Neuron (in vitro differentiated cells): ENCODE measurements around the gene KCNIP2.

ENCODE experiments used
- H2AFZ ChIP-seq: one replicate; pipeline ENCODE4 v1.6.1; 2013; ENCODE audit warnings: low read depth, mild to moderate bottlenecking, inconsistent platforms, low read length, moderate library complexity
- H3K27me3 ChIP-seq: one replicate; pipeline ENCODE4 v1.6.1; 2013; ENCODE audit warnings: low read length; ENCODE audit not compliant: insufficient read depth
- H3K36me3 ChIP-seq: one replicate; pipeline ENCODE4 v1.6.1; 2013; ENCODE audit warnings: low read length; ENCODE audit not compliant: insufficient read depth
- H3K4me1 ChIP-seq: one replicate; pipeline ENCODE4 v1.6.1; 2013; ENCODE audit warnings: low read length; ENCODE audit not compliant: insufficient read depth
- H3K4me3 ChIP-seq: 2 replicates; pipeline ENCODE4 v1.5.1; 2013; ENCODE audit warnings: mild to moderate bottlenecking, low read length, moderate library complexity
- H3K9me3 ChIP-seq: one replicate; pipeline ENCODE4 v1.6.1; 2013; ENCODE audit warnings: low read length

KCNIP2 gene

GRCh38 chr10:101843032-101844021 lies at the start of gene KCNIP2:
Gene KCNIP2, minus strand, starts transcription at chr10:101843800. Its CDS starts 232 bp downstream, at chr10:101843568.
- no peaks in the 10 kb centered on the region for H3K27me3 ChIP-seq
- no peak within 1 kb of the TSS for H3K4me3 ChIP-seq
- peaks cover 19% of the 10 kb centered on the region for H3K4me1 ChIP-seq
- H3K36me3 ChIP-seq, result peaks cover 5% of the 10 kb centered on the region
- no peaks in the 10 kb centered on the region for H3K9me3 ChIP-seq
- H2AFZ ChIP-seq, result no peak within 1 kb of the TSS

GRCh38 chr10:101892782-101893391 lies 49.3 kb upstream of the KCNIP2 start:
- Histone ChIP-seq H3K27me3 (no peaks in the 10 kb centered on the region), H2AFZ (no peak overlapping the region), H3K4me1 (peaks cover 9% of the 10 kb centered on the region), H3K36me3 (no peaks in the 10 kb centered on the region), H3K4me3 (no peak overlapping the region), H3K9me3 (no peaks in the 10 kb centered on the region)

GRCh38 chr10:101889256-101890210 lies 45.9 kb upstream of the KCNIP2 start:
- Histone ChIP-seq H3K4me1 (peaks cover 12% of the 10 kb centered on the region), H3K36me3 (no peaks in the 10 kb centered on the region), H3K27me3 (no peaks in the 10 kb centered on the region), H3K4me3 (no peak overlapping the region), H2AFZ (no peak overlapping the region), H3K9me3 (no peaks in the 10 kb centered on the region)

- H3K27me3 ChIP-seq, result no peaks in the 10 kb centered on the region
- H3K9me3 ChIP-seq, result no peaks in the 10 kb centered on the region
- no peaks in the 10 kb centered on the region for H3K36me3 ChIP-seq
- no peak overlapping the region for H2AFZ ChIP-seq
- no peak overlapping the region for H3K4me3 ChIP-seq
- H3K4me1 ChIP-seq, result peaks cover 12% of the 10 kb centered on the region
These were observed 44.8 kb upstream of the KCNIP2 start for GRCh38 chr10:101888251-101888949.

- H3K36me3 ChIP-seq, result no peaks in the 10 kb centered on the region
- no peak overlapping the region for H2AFZ ChIP-seq
- no peak overlapping the region for H3K4me3 ChIP-seq
These were observed 44.2 kb upstream of the KCNIP2 start for GRCh38 chr10:101887775-101888174.

GRCh38 chr10:101886521-101887312 lies 43.1 kb upstream of the KCNIP2 start:
- Histone ChIP-seq H2AFZ (no peak overlapping the region), H3K4me1 (peaks cover 12% of the 10 kb centered on the region), H3K9me3 (no peaks in the 10 kb centered on the region), H3K4me3 (no peak overlapping the region), H3K27me3 (no peaks in the 10 kb centered on the region), H3K36me3 (no peaks in the 10 kb centered on the region)

More at GRCh38 chr10:101887775-101888174, 44.2 kb upstream of the KCNIP2 start:
- Histone ChIP-seq H3K27me3 (no peaks in the 10 kb centered on the region), H3K4me1 (peaks cover 12% of the 10 kb centered on the region), H3K9me3 (no peaks in the 10 kb centered on the region)

GRCh38 chr10:101881036-101881774 lies 37.6 kb upstream of the KCNIP2 start:
- peaks cover 13% of the 10 kb centered on the region for H3K4me1 ChIP-seq
- H3K9me3 ChIP-seq, result no peaks in the 10 kb centered on the region
- H2AFZ ChIP-seq, result no peak overlapping the region
- H3K36me3 ChIP-seq, result no peaks in the 10 kb centered on the region
- H3K4me3 ChIP-seq, result no peak overlapping the region
- no peaks in the 10 kb centered on the region for H3K27me3 ChIP-seq

- no peaks in the 10 kb centered on the region for H3K27me3 ChIP-seq
- H3K4me3 ChIP-seq, result no peak overlapping the region
- H2AFZ ChIP-seq, result no peak overlapping the region
- H3K36me3 ChIP-seq, result no peaks in the 10 kb centered on the region
- peaks cover 13% of the 10 kb centered on the region for H3K4me1 ChIP-seq
- no peaks in the 10 kb centered on the region for H3K9me3 ChIP-seq
These were observed 36.6 kb upstream of the KCNIP2 start for GRCh38 chr10:101880232-101880573.

- Histone ChIP-seq H3K9me3 (no peaks in the 10 kb centered on the region), H3K27me3 (no peaks in the 10 kb centered on the region), H3K4me1 (peaks cover 13% of the 10 kb centered on the region), H3K4me3 (no peak overlapping the region), H2AFZ (no peak overlapping the region), H3K36me3 (no peaks in the 10 kb centered on the region)
These were observed 36.0 kb upstream of the KCNIP2 start for GRCh38 chr10:101879456-101880231.

- H3K36me3 ChIP-seq, result no peaks in the 10 kb centered on the region
- no peak overlapping the region for H2AFZ ChIP-seq
- H3K4me3 ChIP-seq, result no peak overlapping the region
- H3K27me3 ChIP-seq, result no peaks in the 10 kb centered on the region
- no peaks in the 10 kb centered on the region for H3K9me3 ChIP-seq
- H3K4me1 ChIP-seq, result peaks cover 13% of the 10 kb centered on the region
These were observed 35.3 kb upstream of the KCNIP2 start for GRCh38 chr10:101878869-101879268.
